ENCODE measurements around the gene RHCE.
"Not testable (repeated sequence)": the region's sequence is repeated elsewhere in the genome, so short reads cannot be mapped to it uniquely, and the experiment has no call there.

The RHCE gene

GRCh38 chr1:25312806-25313470 is 107.7 kb downstream of the RHCE start:
- DNase-seq (ENCODE audit: low spot score); in situ Hi-C loops (cut with MboI; ENCODE audit: low pct_unique_long_range_greater_than_20kb, low sequenced_read_pairs, unreplicated experiment): not testable (repeated sequence)

All from GM13977 (cell line).